Activated CD8-positive, alpha-beta memory T cell treated with anti-CD3 and anti-CD28 coated beads, Interleukin-2, amount 50 U/mL, for 1 hour (primary cell): Measurements from ENCODE around the gene TMEM63B.
A peak's percentile ranks its signal among the peaks of the same experiment; 100 is the strongest.
"Not testable (repeated sequence)": the region's sequence is repeated elsewhere in the genome, so short reads cannot be mapped to it uniquely, and the experiment has no call there.

ENCODE experiments used
- DNase-seq: peaks from one replicate; pipeline ENCODE4 v3.0.0-alpha.2; 2020; ENCODE audit errors: extremely low read depth

The TMEM63B gene

GRCh38 chr6:44171899-44172546 is 44.7 kb downstream of the TMEM63B start:
- DNase-seq: no peak

GRCh38 chr6:44172731-44173500 is 45.6 kb downstream of the TMEM63B start:
- DNase-seq: peak; percentile 43

GRCh38 chr6:44176130-44176761 is 48.9 kb downstream of the TMEM63B start:
- no peak for DNase-seq

- no peak for DNase-seq
Observed at GRCh38 chr6:44176762-44177509, 49.6 kb downstream of the TMEM63B start.

- DNase-seq: no peak
Observed at GRCh38 chr6:44177691-44178423, 50.5 kb downstream of the TMEM63B start.

GRCh38 chr6:44178424-44179071 is 51.2 kb downstream of the TMEM63B start:
- DNase-seq: no peak

GRCh38 chr6:44179072-44179536 is 51.8 kb downstream of the TMEM63B start:
- no peak for DNase-seq

GRCh38 chr6:44179648-44180047 is 52.3 kb downstream of the TMEM63B start:
- no peak for DNase-seq

- no peak for DNase-seq
Observed at GRCh38 chr6:44180406-44180805, 53.1 kb downstream of the TMEM63B start.

- no peak for DNase-seq
Observed at GRCh38 chr6:44180886-44181285, 53.5 kb downstream of the TMEM63B start.

GRCh38 chr6:44181784-44182183 is 54.4 kb downstream of the TMEM63B start:
- not testable (repeated sequence) for DNase-seq

- DNase-seq: no peak
Observed at GRCh38 chr6:44182911-44183390, 55.6 kb downstream of the TMEM63B start.

GRCh38 chr6:44183783-44184182 is 56.4 kb downstream of the TMEM63B start:
- DNase-seq: no peak

GRCh38 chr6:44185356-44185755 is 58.0 kb downstream of the TMEM63B start:
- not testable (repeated sequence) for DNase-seq

GRCh38 chr6:44185953-44186634 is 58.7 kb downstream of the TMEM63B start:
- no peak for DNase-seq

- DNase-seq: no peak
Observed at GRCh38 chr6:44186635-44187025, 59.3 kb downstream of the TMEM63B start.

GRCh38 chr6:44188819-44189218 is 61.5 kb downstream of the TMEM63B start:
- DNase-seq: no peak

GRCh38 chr6:44189257-44189656 is 61.9 kb downstream of the TMEM63B start:
- no peak for DNase-seq

- DNase-seq: no peak
Observed at GRCh38 chr6:44190715-44191114, 63.4 kb downstream of the TMEM63B start.

- DNase-seq: no peak
Observed at GRCh38 chr6:44192428-44193041, 65.2 kb downstream of the TMEM63B start.
